Muscle layer of duodenum (tissue), 2 donors: ENCODE data around the gene GMDS.

Experiments
- H3K27ac ChIP-seq: one replicate; pipeline ENCODE4 v1.7.0; 2013; ENCODE audit warnings: mild to moderate bottlenecking, low read length
- H3K27me3 ChIP-seq: one replicate; pipeline ENCODE4 v1.7.0; 2013; ENCODE audit warnings: low read depth, mild to moderate bottlenecking, control low read depth, low read length
- H3K36me3 ChIP-seq, 2 donors: one replicate each; pipeline ENCODE4 v1.7.0; 2013; ENCODE audit warnings: low read length in 2 of 2, control low read depth in 1 of 2, mild to moderate bottlenecking in 1 of 2; ENCODE audit not compliant: insufficient read depth in 2 of 2, control insufficient read depth in 1 of 2
- H3K4me1 ChIP-seq, 2 donors: one replicate each; pipeline ENCODE4 v1.7.0; 2013; ENCODE audit warnings: low read length in 2 of 2, mild to moderate bottlenecking in 2 of 2, control low read depth in 1 of 2, moderate library complexity in 1 of 2; ENCODE audit not compliant: insufficient read depth in 2 of 2, control insufficient read depth in 1 of 2
- H3K4me3 ChIP-seq, 2 donors: one replicate each; pipeline ENCODE4 v1.7.0; 2013; ENCODE audit warnings: low read length in 2 of 2, low read depth in 1 of 2, mild to moderate bottlenecking in 1 of 2
- H3K9me3 ChIP-seq, 2 donors: one replicate each; pipeline ENCODE4 v1.7.0; 2013; ENCODE audit warnings: low read length in 2 of 2, control low read depth in 1 of 2, mild to moderate bottlenecking in 1 of 2; ENCODE audit not compliant: control insufficient read depth in 1 of 2
- donor health status: healthy.

GMDS gene

DNA sequence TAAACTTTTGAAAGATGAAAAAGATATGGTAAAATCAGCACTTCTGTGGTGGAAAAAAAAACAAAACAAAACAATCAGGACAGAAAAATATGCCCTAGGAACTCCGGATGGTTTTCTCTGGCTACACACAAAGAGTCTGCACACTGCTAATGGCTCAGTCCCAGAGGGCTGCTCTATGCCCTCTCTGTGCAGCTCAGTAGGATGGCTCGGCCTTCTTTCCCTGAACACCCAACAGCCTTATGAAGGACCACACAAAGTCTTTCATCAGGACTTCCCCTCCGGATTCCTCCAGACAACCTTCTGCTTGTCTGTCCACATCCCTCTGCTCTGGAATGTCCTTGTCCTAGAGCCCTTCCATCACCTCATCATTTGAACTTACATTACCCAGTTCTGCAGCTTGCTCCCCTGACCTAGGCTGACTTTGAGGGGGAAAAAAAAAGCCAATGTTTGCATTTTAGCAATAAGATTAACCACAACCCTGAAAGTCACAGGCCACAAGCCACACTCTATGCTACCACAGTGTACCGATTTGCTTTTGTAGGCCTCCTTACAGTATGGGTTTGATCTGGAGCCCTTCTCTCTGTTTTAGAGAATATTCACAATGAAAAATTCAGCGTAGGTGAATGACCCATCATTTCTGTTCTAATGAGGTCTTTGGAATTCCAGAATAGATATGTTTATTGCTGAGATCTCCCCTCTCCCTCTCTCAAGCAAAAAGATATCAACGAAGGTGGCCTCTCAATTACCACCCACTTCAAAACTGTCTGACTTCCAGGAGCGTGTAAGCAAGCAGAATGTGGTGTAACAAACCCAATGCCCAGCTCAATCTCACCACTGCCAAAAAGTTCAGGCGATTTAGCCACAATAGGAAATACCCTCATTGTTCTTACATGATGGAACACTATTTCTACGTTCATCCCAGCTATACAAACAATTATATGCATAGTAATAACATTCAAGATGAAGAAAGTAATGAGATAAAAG, 164.0 kb downstream of the GMDS start:
- no peaks in the 10 kb centered on the region for H3K36me3 ChIP-seq
- no peaks in the 10 kb centered on the region for H3K27me3 ChIP-seq
- no peaks in the 10 kb centered on the region for H3K4me1 ChIP-seq
- H3K4me3 ChIP-seq, result no peak overlapping the region
- H3K27ac ChIP-seq, result no peak overlapping the region
- no peaks in the 10 kb centered on the region for H3K9me3 ChIP-seq

DNA sequence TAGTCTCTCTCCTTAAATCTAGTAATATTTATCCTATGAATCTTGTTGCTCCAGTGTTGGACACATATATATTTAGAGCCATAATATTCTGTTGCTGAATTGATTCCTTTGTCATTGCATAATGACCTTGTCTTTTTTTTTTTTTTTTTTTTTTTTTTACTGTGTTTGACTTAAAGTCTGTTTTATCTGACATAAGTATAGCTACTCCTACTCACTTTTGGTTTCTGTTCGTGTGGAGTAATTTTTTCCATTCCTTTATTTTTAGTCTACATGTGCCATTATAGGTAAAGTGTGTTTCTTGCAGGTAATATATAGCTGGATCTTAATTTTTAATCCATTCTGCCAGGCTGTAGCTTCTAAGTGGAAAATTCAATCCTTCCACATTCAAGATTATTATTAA, 166.5 kb downstream of the GMDS start:
- Histone ChIP-seq H3K27me3 (no peaks in the 10 kb centered on the region), H3K4me3 (no peak overlapping the region), H3K36me3 (no peaks in the 10 kb centered on the region), H3K27ac (no peak overlapping the region), H3K9me3 (no peaks in the 10 kb centered on the region), H3K4me1 (no peaks in the 10 kb centered on the region)

DNA sequence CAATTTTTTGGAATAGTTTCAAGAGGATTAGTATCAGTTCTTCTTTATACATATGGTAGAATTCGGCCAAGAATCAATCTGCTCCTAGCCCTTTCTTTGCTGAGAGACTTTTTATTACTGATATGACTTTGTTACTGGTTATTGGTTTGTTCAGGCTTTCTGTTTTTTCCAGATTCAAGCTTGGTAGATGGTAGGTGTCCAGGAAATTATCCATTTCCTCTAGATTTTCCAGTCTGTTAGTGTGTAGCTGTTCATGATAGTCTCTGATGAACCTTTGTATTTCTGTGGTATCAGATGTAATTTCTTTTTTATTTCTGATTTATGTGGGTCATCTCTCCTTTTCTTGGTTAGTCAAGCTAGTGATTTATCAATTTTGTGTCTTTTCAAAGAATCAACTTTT, 167.6 kb downstream of the GMDS start:
- no peaks in the 10 kb centered on the region for H3K27me3 ChIP-seq

DNA sequence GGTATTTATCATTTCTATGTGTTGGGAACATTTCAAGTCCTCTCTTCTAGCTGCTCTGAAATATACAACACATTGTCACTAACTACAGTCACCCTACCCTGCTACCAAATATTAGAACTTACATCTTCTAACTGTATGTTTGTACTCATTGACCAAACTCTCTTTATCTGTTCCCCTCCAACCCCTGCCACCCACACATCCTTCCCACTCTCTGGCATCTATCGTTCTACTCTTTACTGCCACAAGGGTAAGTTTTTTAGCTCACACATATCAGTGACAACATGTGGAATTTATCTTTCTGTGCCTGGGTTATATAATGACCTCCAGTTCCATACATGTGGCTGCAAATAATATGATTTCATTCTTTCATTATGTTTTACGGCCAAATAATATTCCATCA, 171.9 kb downstream of the GMDS start:
- no peaks in the 10 kb centered on the region for H3K36me3 ChIP-seq

More for the DNA sequence above, 167.6 kb downstream of the GMDS start:
- Histone ChIP-seq H3K36me3 (no peaks in the 10 kb centered on the region), H3K4me3 (no peak overlapping the region), H3K27ac (no peak overlapping the region), H3K4me1 (no peaks in the 10 kb centered on the region), H3K9me3 (no peaks in the 10 kb centered on the region)

DNA sequence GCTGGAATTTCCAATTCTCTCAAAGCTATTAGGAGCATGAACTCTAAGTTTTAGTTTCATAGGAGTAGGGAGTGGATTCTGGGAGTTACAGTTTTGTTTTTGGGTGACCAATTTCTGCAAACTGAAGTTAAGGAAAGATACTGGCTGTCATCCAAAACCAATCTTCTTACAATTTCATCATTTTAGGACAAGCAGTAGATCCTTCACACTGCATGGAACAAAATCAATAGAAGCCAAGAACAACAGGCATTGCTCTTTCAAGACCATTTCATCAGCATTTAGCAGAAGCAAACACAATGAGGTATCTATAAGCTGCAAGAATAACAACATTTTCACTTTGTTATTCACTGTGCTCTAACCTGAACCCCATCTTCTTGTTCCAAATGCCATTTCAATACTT, 173.0 kb downstream of the GMDS start:
- Histone ChIP-seq H3K4me1 (no peaks in the 10 kb centered on the region), H3K4me3 (no peak overlapping the region), H3K27ac (no peak overlapping the region), H3K9me3 (peaks cover 0 to 2% of the 10 kb centered on the region in 2 donors), H3K36me3 (no peaks in the 10 kb centered on the region), H3K27me3 (no peaks in the 10 kb centered on the region)

More for the DNA sequence above, 171.9 kb downstream of the GMDS start:
- H3K9me3 ChIP-seq, result peaks cover 0 to 2% of the 10 kb centered on the region in 2 donors
- H3K4me3 ChIP-seq, result no peak overlapping the region
- no peak overlapping the region for H3K27ac ChIP-seq
- no peaks in the 10 kb centered on the region for H3K4me1 ChIP-seq
- no peaks in the 10 kb centered on the region for H3K27me3 ChIP-seq

DNA sequence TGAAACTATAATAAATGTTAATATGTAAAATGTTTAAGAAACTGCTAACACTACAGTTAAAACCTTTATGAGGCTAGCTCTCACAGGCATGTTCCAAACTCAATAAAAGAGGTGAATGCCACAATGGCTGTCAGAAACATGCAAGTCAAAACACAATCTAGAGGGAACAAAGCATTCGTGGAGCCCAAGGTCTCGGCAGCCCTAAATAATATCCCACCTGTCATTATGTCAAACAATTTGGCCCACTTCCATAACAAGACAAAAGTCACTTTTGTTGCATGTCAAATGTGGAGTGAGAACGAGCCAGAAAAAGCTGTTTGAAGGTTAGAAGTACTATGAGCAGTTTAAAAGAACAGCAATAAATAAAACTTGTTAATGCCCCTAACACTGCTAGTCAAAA, 181.9 kb downstream of the GMDS start:
- Histone ChIP-seq H3K27ac (no peak overlapping the region), H3K27me3 (no peaks in the 10 kb centered on the region), H3K36me3 (no peaks in the 10 kb centered on the region), H3K4me1 (no peaks in the 10 kb centered on the region), H3K9me3 (no peaks in the 10 kb centered on the region), H3K4me3 (no peak overlapping the region)

DNA sequence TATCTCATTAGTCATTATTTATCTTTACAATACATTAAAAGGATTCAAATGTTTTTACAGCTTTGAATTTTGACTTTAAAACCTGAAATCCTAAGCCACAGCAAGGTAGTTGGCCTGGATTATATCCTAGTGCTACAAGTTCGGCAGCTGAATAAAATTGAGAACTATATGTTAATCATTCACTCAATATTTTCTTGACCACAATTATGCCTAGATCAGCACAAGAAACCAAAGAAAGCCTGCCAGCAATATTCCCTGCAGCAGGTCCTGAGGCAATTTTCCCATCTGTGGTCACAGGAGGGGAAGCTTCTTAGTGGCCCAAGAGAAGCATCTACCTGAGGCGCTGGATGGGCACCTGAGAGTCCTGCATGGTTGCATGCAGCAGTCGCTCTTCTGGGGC, 183.5 kb downstream of the GMDS start:
- Histone ChIP-seq H3K27ac (no peak overlapping the region), H3K36me3 (no peaks in the 10 kb centered on the region), H3K9me3 (no peaks in the 10 kb centered on the region), H3K27me3 (no peaks in the 10 kb centered on the region), H3K4me1 (no peaks in the 10 kb centered on the region), H3K4me3 (no peak overlapping the region)

DNA sequence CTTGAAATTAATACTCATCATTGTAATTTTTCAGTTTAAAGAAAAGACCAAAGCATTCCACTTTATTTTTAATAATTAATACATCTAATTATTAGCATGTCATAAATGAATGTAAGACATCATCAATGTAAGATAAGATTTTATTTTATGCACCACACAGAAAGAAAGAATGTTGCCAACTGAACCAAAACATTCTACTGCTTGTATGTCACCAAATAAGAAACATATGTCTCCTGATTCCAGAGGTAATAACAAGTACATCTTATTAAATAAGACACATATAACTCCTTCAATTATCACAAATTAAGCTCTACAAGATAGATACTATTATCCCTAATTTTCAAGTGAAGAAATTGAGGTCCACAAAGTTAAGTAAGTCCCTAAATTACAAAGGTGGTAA, 189.5 kb downstream of the GMDS start:
- Histone ChIP-seq H3K36me3 (no peaks in the 10 kb centered on the region), H3K27ac (no peak overlapping the region), H3K9me3 (no peaks in the 10 kb centered on the region), H3K4me3 (no peak overlapping the region), H3K27me3 (no peaks in the 10 kb centered on the region), H3K4me1 (no peaks in the 10 kb centered on the region)

DNA sequence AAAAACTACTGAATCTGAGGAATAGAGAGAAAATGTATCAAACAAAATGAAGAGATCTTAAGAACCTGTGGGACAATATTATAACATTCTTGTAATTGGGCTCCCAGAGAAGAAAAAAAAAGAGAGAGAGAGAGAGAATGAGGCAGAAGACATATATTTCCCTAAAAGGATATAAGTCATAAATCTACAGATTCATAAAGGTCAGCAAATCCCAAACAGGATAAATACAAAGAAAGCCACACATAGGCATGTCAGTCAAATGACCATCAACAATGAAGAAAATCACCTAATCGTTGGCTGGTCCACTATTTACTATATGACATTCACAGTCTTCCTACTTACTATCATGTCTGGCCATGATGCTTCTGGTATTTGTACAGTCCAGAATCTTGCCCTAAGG, 190.3 kb downstream of the GMDS start:
- Histone ChIP-seq H3K4me3 (no peak overlapping the region), H3K4me1 (no peaks in the 10 kb centered on the region), H3K36me3 (no peaks in the 10 kb centered on the region), H3K27ac (no peak overlapping the region), H3K27me3 (no peaks in the 10 kb centered on the region), H3K9me3 (no peaks in the 10 kb centered on the region)

DNA sequence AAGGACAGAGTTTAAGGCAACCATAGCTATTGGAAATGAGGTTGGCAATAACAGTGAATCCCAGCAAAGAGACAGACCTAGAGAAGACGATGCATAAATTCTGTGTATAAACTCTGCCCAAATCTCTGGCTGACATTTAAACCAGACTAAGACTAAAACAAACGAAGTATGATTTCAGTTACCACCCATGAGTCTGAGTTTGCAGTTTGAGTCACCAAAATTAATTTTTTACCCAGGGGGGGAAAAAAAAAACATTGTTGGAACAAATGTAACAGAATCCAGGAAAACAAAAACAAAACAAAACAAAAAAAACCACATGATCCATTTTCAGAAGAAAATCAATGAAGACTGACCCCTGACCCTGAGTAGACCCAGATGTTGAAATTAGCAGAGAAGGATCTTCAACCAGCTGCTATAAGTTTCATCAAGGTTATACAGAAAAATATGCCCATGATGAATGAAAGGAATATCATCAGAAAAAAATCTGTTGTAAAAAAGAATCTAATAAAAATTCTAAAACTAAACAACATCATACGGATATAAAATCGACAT, 190.8 kb downstream of the GMDS start:
- no peak overlapping the region for H3K27ac ChIP-seq

DNA sequence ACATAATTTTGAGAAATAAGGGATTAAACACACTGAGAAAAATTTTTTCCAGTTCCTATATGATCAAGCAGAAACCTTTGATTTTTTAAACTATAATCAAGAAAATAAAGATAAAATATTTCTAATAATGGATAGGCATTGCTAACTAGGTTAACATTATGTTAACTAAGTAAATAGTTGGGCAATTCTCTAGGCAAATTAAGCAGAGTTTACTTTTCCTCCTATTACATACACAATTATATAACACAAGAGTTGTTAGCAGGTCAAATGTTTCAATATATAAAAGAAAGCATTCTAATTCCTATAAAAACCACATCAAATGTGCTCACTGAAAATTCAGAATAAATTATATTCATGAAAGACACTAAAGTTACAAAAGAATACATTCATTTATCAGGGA, 191.7 kb downstream of the GMDS start:
- Histone ChIP-seq H3K36me3 (no peaks in the 10 kb centered on the region), H3K9me3 (no peaks in the 10 kb centered on the region), H3K27me3 (no peaks in the 10 kb centered on the region), H3K4me1 (no peaks in the 10 kb centered on the region), H3K27ac (no peak overlapping the region), H3K4me3 (no peak overlapping the region)

More for the DNA sequence above, 190.8 kb downstream of the GMDS start:
- H3K9me3 ChIP-seq, result no peaks in the 10 kb centered on the region
- H3K27me3 ChIP-seq, result no peaks in the 10 kb centered on the region
- no peaks in the 10 kb centered on the region for H3K36me3 ChIP-seq
- H3K4me1 ChIP-seq, result no peaks in the 10 kb centered on the region
- no peak overlapping the region for H3K4me3 ChIP-seq
